GM12878 (cell line): ENCODE data around the gene CXCL9. TPM values are rescaled to one million over a fixed set of nuclear protein-coding genes. Genes with fewer than 3 reads are reported as not detected.

Source experiments
- ATAC-seq: fragments of 200-7000 bp; cut with Tn5 transposase; 3 replicates; pipeline ENCODE4 v1.9.1; 2020; ENCODE audit warnings: mild to moderate bottlenecking, moderate library complexity
- BruUV-seq: library from RNA; stranded (reverse); fragments of 400-500 nt; replicated peaks from 2 replicates; lab custom pipeline; 2021; lab: Mats Ljungman, UMichigan
- CTCF ChIA-PET: fragments of 300-600 bp; sonication (Branson Sonifier 250); formaldehyde crosslinking; extraction: SDS; loops from one replicate; lab custom pipeline; 2021; ENCODE audit warnings: inconsistent platforms; lab: Yijun Ruan, JAX
- POLR2A ChIA-PET: fragments of 350-600 bp; formaldehyde crosslinking; extraction: SDS; loops from one replicate; lab custom pipeline; 2021; ENCODE audit warnings: inconsistent platforms; lab: Charles Lee
- RAD21 ChIA-PET: fragments of 300-600 bp; sonication (Branson Sonifier 250); formaldehyde crosslinking; loops from one replicate; lab custom pipeline; 2023; ENCODE audit warnings: antibody characterized with exemption; ENCODE audit not compliant: unreplicated experiment; lab: Charles Lee
- SMC1A ChIA-PET: fragments of 300-600 bp; sonication (Branson Sonifier 250); formaldehyde crosslinking; loops from one replicate; lab custom pipeline; 2023; ENCODE audit not compliant: unreplicated experiment, uncharacterized antibody; lab: Charles Lee
- DNase-seq: peaks from one replicate; pipeline ENCODE4 v3.0.0-alpha.2; 2011; ENCODE audit warnings: low read depth, low spot score
- FAIRE-seq: peaks from 3 replicates; lab custom pipeline; 2011; peaks lifted over from hg19 to GRCh38; lab: Jason Lieb, UNC
- H2AFZ ChIP-seq: 2 replicates; pipeline ENCODE4 v1.6.0; 2011; ENCODE audit warnings: low read depth, low read length, control low read depth; ENCODE audit not compliant: control insufficient read depth
- H3K27ac ChIP-seq: 2 replicates; pipeline ENCODE4 v1.5.1; 2011; ENCODE audit warnings: control low read depth; ENCODE audit not compliant: control insufficient read depth, insufficient read depth
- H3K27me3 ChIP-seq, 2 experiments: replicated peaks in 1 of 2; 2 replicates each; pipeline versions ENCODE4 v1.6.0 to v1.6.1; 2011; ENCODE audit warnings: low read length in 1 of 2; ENCODE audit not compliant: control insufficient read depth in 2 of 2, insufficient read depth in 2 of 2
- H3K36me3 ChIP-seq, 2 experiments: 2 replicates each; pipeline ENCODE4 v1.5.1; 2011; ENCODE audit warnings: low read length in 1 of 2; ENCODE audit not compliant: control insufficient read depth in 2 of 2, insufficient read depth in 2 of 2
- H3K4me1 ChIP-seq: 2 replicates; pipeline ENCODE4 v1.6.1; 2011; ENCODE audit warnings: mild to moderate bottlenecking, low read length, moderate library complexity, mixed read lengths; ENCODE audit not compliant: control insufficient read depth, insufficient read depth
- H3K4me2 ChIP-seq: 2 replicates; pipeline ENCODE4 v1.6.0; 2011; ENCODE audit warnings: control low read depth; ENCODE audit not compliant: control insufficient read depth, insufficient read depth
- H3K4me3 ChIP-seq: fragments of 200-600 bp; sonication (generic); 2 replicates; pipeline ENCODE4 v1.5.1; 2016
- H3K79me2 ChIP-seq: 2 replicates; pipeline ENCODE4 v1.6.0; 2011; ENCODE audit warnings: low read length; ENCODE audit not compliant: control insufficient read depth, insufficient read depth
- H3K9ac ChIP-seq: 2 replicates; pipeline ENCODE4 v1.8.0; 2011; ENCODE audit warnings: low read length, control low read depth, mixed read lengths; ENCODE audit not compliant: control insufficient read depth, insufficient read depth
- H3K9me3 ChIP-seq: replicated peaks from 3 replicates; pipeline ENCODE4 v1.5.1; 2011; ENCODE audit warnings: mild to moderate bottlenecking, low read length; ENCODE audit not compliant: control insufficient read depth, insufficient read depth
- H4K20me1 ChIP-seq: 2 replicates; pipeline ENCODE4 v1.6.0; 2011; ENCODE audit not compliant: control insufficient read depth, insufficient read depth
- BCL3 ChIP-seq: IDR thresholded peaks from 2 replicates; pipeline ENCODE4 v1.6.1; 2011; ENCODE audit warnings: borderline replicate concordance, low read depth, mild to moderate bottlenecking, moderate library complexity, low read length; ENCODE audit not compliant: insufficient read depth, poor library complexity, severe bottlenecking
- MLLT1 ChIP-seq: fragments of 450-650 bp; IDR thresholded peaks from 2 replicates; pipeline ENCODE4 v1.6.1; 2016; ENCODE audit warnings: mild to moderate bottlenecking
- NBN ChIP-seq: fragments of 450-650 bp; IDR thresholded peaks from 2 replicates; pipeline ENCODE4 v1.6.1; 2016
- NFXL1 ChIP-seq: fragments of 450-650 bp; IDR thresholded peaks from 2 replicates; pipeline ENCODE4 v1.6.1; 2017; ENCODE audit warnings: antibody characterized with exemption, mild to moderate bottlenecking, borderline replicate concordance
- SMAD5 ChIP-seq: IDR thresholded peaks from 2 replicates; pipeline ENCODE4 v1.6.1; 2016; ENCODE audit warnings: antibody characterized with exemption, low read depth
- SP1 ChIP-seq: IDR thresholded peaks from one replicate; pipeline ENCODE4 v1.6.1; 2011; ENCODE audit warnings: low read depth, low read length
- ZNF384 ChIP-seq: IDR thresholded peaks from 2 replicates; pipeline ENCODE4 v1.6.1; 2012; ENCODE audit warnings: low read depth, mild to moderate bottlenecking, low read length, improper control_type of control experiment, borderline replicate concordance
- WGBS: methylation state at CpG from one replicate; pipeline ENCODE4 v1.1.6; 2016; ENCODE audit warnings: low lambda C conversion rate; ENCODE audit not compliant: insufficient replicate concordance, insufficient coverage; ENCODE audit errors: missing lambda C conversion rate; 5-methylcytosine and 5-hydroxymethylcytosine counted together
- in situ Hi-C: fragments of 300-500 bp; cut with MboI; formaldehyde crosslinking; loops from 9 replicates; pipeline ENCODE4 v1.14.3; 2018; ENCODE audit warnings: mixed read lengths
- intact Hi-C: fragments of 100-400 bp; cut with micrococcal nuclease; formaldehyde crosslinking; loops from one replicate; pipeline ENCODE4 v1.14.2; 2022; ENCODE audit not compliant: unreplicated experiment
- polyA plus RNA-seq, 11 experiments: library from polyadenylated mRNA; depleted of rRNA in 4 of 11; unstranded in 6 of 11; stranded (reverse) in 5 of 11; fragments of >200 nt; fragmentation: Nextera tagmentation in 4 of 11; fragmentation: Illumina TruSeq in 1 of 11; extraction: Ambion mirVana in 4 of 11; extraction: Trizol in 1 of 11; gene quantifications; 1 replicate in 1 of 11; 2 replicates in 10 of 11; pipeline versions ENCODE4 v1.2.1 to v1.2.3, GENCODE V29; 2011 to 2016; ENCODE audit warnings: inconsistent platforms in 2 of 11, missing spikeins in 2 of 11, low read depth in 1 of 11
- total RNA-seq, 4 experiments: library from RNA; depleted of rRNA in 3 of 4; stranded (reverse); fragments of >200 nt in 3 of 4; fragmentation: Illumina TruSeq in 1 of 4; extraction: Trizol in 1 of 4; gene quantifications; 2 replicates each; pipeline versions ENCODE4 v1.2.1 to v1.2.3, GENCODE V29; 2013 to 2021
- TF ChIP-seq, protein P1 (sequence below): fragments of 450-650 bp; formaldehyde crosslinking; IDR thresholded peaks from 2 replicates; pipeline ENCODE4 v1.4.0; 2022; ENCODE audit warnings: mild to moderate bottlenecking, moderate library complexity

CXCL9 gene
- total and polyA plus RNA-seq, 10 of the 15 experiments (the other 5 are each of a cell fraction or from before 2014, with no cell fraction given) = 0.03 to 0.46 (median 0.22) TPM; not detected in 1

- intact Hi-C loops = no loop called here
- ATAC-seq = no peak
- no peak for DNase-seq
- ChIA-PET RAD21 (interaction anchor here (1.1 to 2.9 kb wide), 3 partner anchors 57 to 151 kb away, joined by 3 to 28 read pairs (median 24); no protein-coding TSS in a partner anchor), SMC1A (interaction anchor here (1.5 to 6.8 kb wide), 7 partner anchors 10 to 89 kb away, joined by 4 to 95 read pairs (median 15); partner anchors contain the start of gene CXCL9), CTCF (interaction anchor here (0.7 to 4.6 kb wide), 10 partner anchors 11 to 112 kb away, joined by 3 to 95 read pairs (median 22); partner anchors contain the start of genes CXCL11 and CXCL9), POLR2A (no interaction called here)
- Histone ChIP-seq H3K36me3 (no peaks in the 10 kb centered on the region), H3K9me3 (no peaks in the 10 kb centered on the region), H4K20me1 (no peaks in the 10 kb centered on the region), H3K4me2 (no peak overlapping the region), H3K79me2 (no peaks in the 10 kb centered on the region), H3K27ac (no peak overlapping the region), H2AFZ (no peak overlapping the region), H3K4me1 (no peaks in the 10 kb centered on the region), H3K27me3 (peaks cover 3 to 6% of the 10 kb centered on the region in 2 experiments; a peak in 2 of 4 replicates), H3K4me3 (no peak overlapping the region), H3K9ac (no peak overlapping the region)
- no peak for FAIRE-seq
- in situ Hi-C loops = loop anchor here (5.0 kb wide), 1 partner anchor 69 kb away; no protein-coding TSS in a partner anchor
- 14% methylated on average over 2 of the region's 2 CpGs for WGBS
- TF ChIP-seq ZNF384 = no peak
- TF ChIP-seq MLLT1 = no peak
- TF ChIP-seq SMAD5 = no peak
- TF ChIP-seq NBN = no peak
- TF ChIP-seq SP1 = no peak
- no peak for TF ChIP-seq NFXL1
- TF ChIP-seq, protein P1, sequence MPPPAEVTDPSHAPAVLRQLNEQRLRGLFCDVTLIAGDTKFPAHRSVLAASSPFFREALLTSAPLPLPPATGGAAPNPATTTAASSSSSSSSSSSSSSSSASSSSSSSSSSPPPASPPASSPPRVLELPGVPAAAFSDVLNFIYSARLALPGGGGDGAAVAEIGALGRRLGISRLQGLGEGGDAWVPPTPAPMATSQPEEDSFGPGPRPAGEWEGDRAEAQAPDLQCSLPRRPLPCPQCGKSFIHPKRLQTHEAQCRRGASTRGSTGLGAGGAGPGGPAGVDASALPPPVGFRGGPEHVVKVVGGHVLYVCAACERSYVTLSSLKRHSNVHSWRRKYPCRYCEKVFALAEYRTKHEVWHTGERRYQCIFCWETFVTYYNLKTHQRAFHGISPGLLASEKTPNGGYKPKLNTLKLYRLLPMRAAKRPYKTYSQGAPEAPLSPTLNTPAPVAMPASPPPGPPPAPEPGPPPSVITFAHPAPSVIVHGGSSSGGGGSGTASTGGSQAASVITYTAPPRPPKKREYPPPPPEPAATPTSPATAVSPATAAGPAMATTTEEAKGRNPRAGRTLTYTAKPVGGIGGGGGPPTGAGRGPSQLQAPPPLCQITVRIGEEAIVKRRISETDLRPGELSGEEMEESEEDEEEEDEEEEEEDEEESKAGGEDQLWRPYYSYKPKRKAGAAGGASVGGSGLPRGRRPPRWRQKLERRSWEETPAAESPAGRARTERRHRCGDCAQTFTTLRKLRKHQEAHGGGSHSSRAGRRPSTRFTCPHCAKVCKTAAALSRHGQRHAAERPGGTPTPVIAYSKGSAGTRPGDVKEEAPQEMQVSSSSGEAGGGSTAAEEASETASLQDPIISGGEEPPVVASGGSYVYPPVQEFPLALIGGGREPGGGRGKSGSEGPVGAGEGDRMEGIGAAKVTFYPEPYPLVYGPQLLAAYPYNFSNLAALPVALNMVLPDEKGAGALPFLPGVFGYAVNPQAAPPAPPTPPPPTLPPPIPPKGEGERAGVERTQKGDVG (CRISPR knock-in tag) = no peak
- TF ChIP-seq BCL3 = no peak
- no TSS peak for BruUV-seq
Observed at GRCh38 chr4:75997946-75998345, 9.4 kb downstream of the CXCL9 start.
